Measurements from ENCODE around the gene NTRK3.

NTRK3 gene

GRCh38 chr15:88108477-88108876 is 148.1 kb downstream of the NTRK3 start:
- Mint-ChIP-seq H3K4me1 (no peaks in the 10 kb centered on the region), H3K9me3 (no peaks in the 10 kb centered on the region), H3K4me3 (no peak overlapping the region), H3K27ac (no peak overlapping the region), H3K36me3 (no peaks in the 10 kb centered on the region)
- DNase-seq (ENCODE audit: low spot score in 2 of 2) = no peak
- no peak for ATAC-seq

GRCh38 chr15:88106074-88106473 is 150.5 kb downstream of the NTRK3 start:
- DNase-seq (ENCODE audit: low spot score in 2 of 2) (no peak), ATAC-seq (no peak)
- H3K36me3 Mint-ChIP-seq = no peaks in the 10 kb centered on the region
- H3K27ac Mint-ChIP-seq = no peak overlapping the region
- no peak overlapping the region for H3K4me3 Mint-ChIP-seq
- no peaks in the 10 kb centered on the region for H3K9me3 Mint-ChIP-seq
- H3K4me1 Mint-ChIP-seq = no peaks in the 10 kb centered on the region

- no peak for DNase-seq (ENCODE audit: low spot score in 2 of 2)
- H3K27ac Mint-ChIP-seq = no peak overlapping the region
- no peaks in the 10 kb centered on the region for H3K36me3 Mint-ChIP-seq
- H3K9me3 Mint-ChIP-seq = no peaks in the 10 kb centered on the region
- no peak overlapping the region for H3K4me3 Mint-ChIP-seq
- H3K4me1 Mint-ChIP-seq = no peaks in the 10 kb centered on the region
- ATAC-seq = no peak
Measured at GRCh38 chr15:88104357-88104756, 152.2 kb downstream of the NTRK3 start.

GRCh38 chr15:88100181-88100580 is 156.4 kb downstream of the NTRK3 start:
- H3K9me3 Mint-ChIP-seq = no peaks in the 10 kb centered on the region
- H3K36me3 Mint-ChIP-seq = no peaks in the 10 kb centered on the region
- H3K4me3 Mint-ChIP-seq = no peak overlapping the region
- no peak overlapping the region for H3K27ac Mint-ChIP-seq
- no peak for ATAC-seq
- H3K4me1 Mint-ChIP-seq = no peaks in the 10 kb centered on the region
- no peak for DNase-seq (ENCODE audit: low spot score in 2 of 2)

- Mint-ChIP-seq H3K9me3 (no peaks in the 10 kb centered on the region), H3K36me3 (no peaks in the 10 kb centered on the region), H3K4me3 (no peak overlapping the region), H3K4me1 (no peaks in the 10 kb centered on the region), H3K27ac (no peak overlapping the region)
- ATAC-seq = no peak
- DNase-seq (ENCODE audit: low spot score in 2 of 2) = no peak
Measured at GRCh38 chr15:88098361-88098760, 158.2 kb downstream of the NTRK3 start.

GRCh38 chr15:88091444-88092016 is 165.0 kb downstream of the NTRK3 start:
- Mint-ChIP-seq H3K4me3 (no peak overlapping the region), H3K9me3 (peaks cover 3% of the 10 kb centered on the region), H3K36me3 (no peaks in the 10 kb centered on the region), H3K4me1 (no peaks in the 10 kb centered on the region), H3K27ac (no peak overlapping the region)
- ATAC-seq (no peak), DNase-seq (ENCODE audit: low spot score in 2 of 2) (no peak)

GRCh38 chr15:88090481-88091011 is 166.0 kb downstream of the NTRK3 start:
- Mint-ChIP-seq H3K9me3 (peaks cover 3% of the 10 kb centered on the region), H3K4me1 (no peaks in the 10 kb centered on the region), H3K4me3 (no peak overlapping the region), H3K27ac (no peak overlapping the region), H3K36me3 (no peaks in the 10 kb centered on the region)
- ATAC-seq (no peak), DNase-seq (ENCODE audit: low spot score in 2 of 2) (no peak)

- no peaks in the 10 kb centered on the region for H3K4me1 Mint-ChIP-seq
- no peak for DNase-seq (ENCODE audit: low spot score in 2 of 2)
- H3K27ac Mint-ChIP-seq = no peak overlapping the region
- H3K4me3 Mint-ChIP-seq = no peak overlapping the region
- peaks cover 3% of the 10 kb centered on the region for H3K9me3 Mint-ChIP-seq
- no peaks in the 10 kb centered on the region for H3K36me3 Mint-ChIP-seq
- ATAC-seq = peak; percentile 38
Measured at GRCh38 chr15:88089731-88090130, 166.8 kb downstream of the NTRK3 start.

GRCh38 chr15:88089024-88089620 is 167.4 kb downstream of the NTRK3 start:
- H3K27ac Mint-ChIP-seq = no peak overlapping the region
- no peaks in the 10 kb centered on the region for H3K4me1 Mint-ChIP-seq
- no peaks in the 10 kb centered on the region for H3K36me3 Mint-ChIP-seq
- peaks cover 3% of the 10 kb centered on the region for H3K9me3 Mint-ChIP-seq
- no peak for DNase-seq (ENCODE audit: low spot score in 2 of 2)
- no peak overlapping the region for H3K4me3 Mint-ChIP-seq
- ATAC-seq = no peak

- Mint-ChIP-seq H3K9me3 (no peaks in the 10 kb centered on the region), H3K27ac (no peak overlapping the region), H3K36me3 (no peaks in the 10 kb centered on the region), H3K4me1 (no peaks in the 10 kb centered on the region), H3K4me3 (no peak overlapping the region)
- no peak for DNase-seq (ENCODE audit: low spot score in 2 of 2)
- no peak for ATAC-seq
Measured at GRCh38 chr15:88083811-88084760, 172.5 kb downstream of the NTRK3 start.

- H3K27ac Mint-ChIP-seq = no peak overlapping the region
- no peak overlapping the region for H3K4me3 Mint-ChIP-seq
- H3K9me3 Mint-ChIP-seq = no peaks in the 10 kb centered on the region
- ATAC-seq (no peak), DNase-seq (ENCODE audit: low spot score in 2 of 2) (no peak)
- no peaks in the 10 kb centered on the region for H3K36me3 Mint-ChIP-seq
- no peaks in the 10 kb centered on the region for H3K4me1 Mint-ChIP-seq
Measured at GRCh38 chr15:88080616-88081015, 175.9 kb downstream of the NTRK3 start.

GRCh38 chr15:88077296-88078020 is 179.1 kb downstream of the NTRK3 start:
- no peak overlapping the region for H3K4me3 Mint-ChIP-seq
- no peak overlapping the region for H3K27ac Mint-ChIP-seq
- no peaks in the 10 kb centered on the region for H3K9me3 Mint-ChIP-seq
- H3K36me3 Mint-ChIP-seq = no peaks in the 10 kb centered on the region
- no peak for DNase-seq (ENCODE audit: low spot score in 2 of 2)
- ATAC-seq = no peak
- H3K4me1 Mint-ChIP-seq = no peaks in the 10 kb centered on the region

GRCh38 chr15:88076328-88076727 is 180.2 kb downstream of the NTRK3 start:
- no peaks in the 10 kb centered on the region for H3K4me1 Mint-ChIP-seq
- H3K27ac Mint-ChIP-seq = no peak overlapping the region
- no peaks in the 10 kb centered on the region for H3K9me3 Mint-ChIP-seq
- no peak for ATAC-seq
- no peaks in the 10 kb centered on the region for H3K36me3 Mint-ChIP-seq
- no peak for DNase-seq (ENCODE audit: low spot score in 2 of 2)
- H3K4me3 Mint-ChIP-seq = no peak overlapping the region

GRCh38 chr15:88075102-88075501 is 181.4 kb downstream of the NTRK3 start:
- H3K9me3 Mint-ChIP-seq = no peaks in the 10 kb centered on the region
- no peaks in the 10 kb centered on the region for H3K36me3 Mint-ChIP-seq

GRCh38 chr15:88074386-88074785 is 182.2 kb downstream of the NTRK3 start:
- no peak for ATAC-seq
- H3K4me3 Mint-ChIP-seq = no peak overlapping the region
- H3K9me3 Mint-ChIP-seq = no peaks in the 10 kb centered on the region
- no peaks in the 10 kb centered on the region for H3K4me1 Mint-ChIP-seq
- DNase-seq (ENCODE audit: low spot score in 2 of 2) = no peak
- H3K27ac Mint-ChIP-seq = no peak overlapping the region
- H3K36me3 Mint-ChIP-seq = no peaks in the 10 kb centered on the region

More at GRCh38 chr15:88075102-88075501, 181.4 kb downstream of the NTRK3 start:
- ATAC-seq (no peak), DNase-seq (ENCODE audit: low spot score in 2 of 2) (no peak)
- Mint-ChIP-seq H3K4me3 (no peak overlapping the region), H3K27ac (no peak overlapping the region), H3K4me1 (no peaks in the 10 kb centered on the region)
